GM06990 (cell line): ENCODE measurements around the gene WDR62.

Experiments
- DNase-seq: peaks from one replicate; pipeline ENCODE4 v3.0.0-alpha.2; 2011; ENCODE audit not compliant: insufficient read length; ENCODE audit errors: extremely low read depth
- H3K27me3 ChIP-seq: replicated peaks from 2 replicates; pipeline ENCODE4 v1.6.0; 2011; ENCODE audit warnings: low read length; ENCODE audit not compliant: control insufficient read depth, insufficient read depth
- H3K36me3 ChIP-seq: 2 replicates; pipeline ENCODE4 v1.5.1; 2011; ENCODE audit warnings: low read length; ENCODE audit not compliant: control insufficient read depth, insufficient read depth
- H3K4me3 ChIP-seq: replicated peaks from 2 replicates; pipeline ENCODE4 v1.5.1; 2011; ENCODE audit warnings: low read depth, mild to moderate bottlenecking, control low read depth, low read length
- TF ChIP-seq, protein P1 (sequence below): IDR thresholded peaks from 2 replicates; pipeline ENCODE4 v1.5.1; 2011; ENCODE audit warnings: low read length, control low read depth, mild to moderate bottlenecking, inconsistent platforms; ENCODE audit not compliant: insufficient read depth, poor library complexity, severe bottlenecking

Gene WDR62

GRCh38 chr19:36054119-36054732 lies 471 bp upstream of the WDR62 start, which contains the start of gene THAP8:
THAP8 (minus strand) TSS chr19:36054285; CDS start chr19:36054217, 68 bp downstream.
- TF ChIP-seq, protein P1, sequence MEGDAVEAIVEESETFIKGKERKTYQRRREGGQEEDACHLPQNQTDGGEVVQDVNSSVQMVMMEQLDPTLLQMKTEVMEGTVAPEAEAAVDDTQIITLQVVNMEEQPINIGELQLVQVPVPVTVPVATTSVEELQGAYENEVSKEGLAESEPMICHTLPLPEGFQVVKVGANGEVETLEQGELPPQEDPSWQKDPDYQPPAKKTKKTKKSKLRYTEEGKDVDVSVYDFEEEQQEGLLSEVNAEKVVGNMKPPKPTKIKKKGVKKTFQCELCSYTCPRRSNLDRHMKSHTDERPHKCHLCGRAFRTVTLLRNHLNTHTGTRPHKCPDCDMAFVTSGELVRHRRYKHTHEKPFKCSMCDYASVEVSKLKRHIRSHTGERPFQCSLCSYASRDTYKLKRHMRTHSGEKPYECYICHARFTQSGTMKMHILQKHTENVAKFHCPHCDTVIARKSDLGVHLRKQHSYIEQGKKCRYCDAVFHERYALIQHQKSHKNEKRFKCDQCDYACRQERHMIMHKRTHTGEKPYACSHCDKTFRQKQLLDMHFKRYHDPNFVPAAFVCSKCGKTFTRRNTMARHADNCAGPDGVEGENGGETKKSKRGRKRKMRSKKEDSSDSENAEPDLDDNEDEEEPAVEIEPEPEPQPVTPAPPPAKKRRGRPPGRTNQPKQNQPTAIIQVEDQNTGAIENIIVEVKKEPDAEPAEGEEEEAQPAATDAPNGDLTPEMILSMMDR, result peak; percentile 51
- DNase-seq, result peak; percentile 99
- no peaks in the 10 kb centered on the region for H3K27me3 ChIP-seq
- no peaks in the 10 kb centered on the region for H3K36me3 ChIP-seq
- peak within 1 kb of the TSS; percentile 88 for H3K4me3 ChIP-seq

DNA sequence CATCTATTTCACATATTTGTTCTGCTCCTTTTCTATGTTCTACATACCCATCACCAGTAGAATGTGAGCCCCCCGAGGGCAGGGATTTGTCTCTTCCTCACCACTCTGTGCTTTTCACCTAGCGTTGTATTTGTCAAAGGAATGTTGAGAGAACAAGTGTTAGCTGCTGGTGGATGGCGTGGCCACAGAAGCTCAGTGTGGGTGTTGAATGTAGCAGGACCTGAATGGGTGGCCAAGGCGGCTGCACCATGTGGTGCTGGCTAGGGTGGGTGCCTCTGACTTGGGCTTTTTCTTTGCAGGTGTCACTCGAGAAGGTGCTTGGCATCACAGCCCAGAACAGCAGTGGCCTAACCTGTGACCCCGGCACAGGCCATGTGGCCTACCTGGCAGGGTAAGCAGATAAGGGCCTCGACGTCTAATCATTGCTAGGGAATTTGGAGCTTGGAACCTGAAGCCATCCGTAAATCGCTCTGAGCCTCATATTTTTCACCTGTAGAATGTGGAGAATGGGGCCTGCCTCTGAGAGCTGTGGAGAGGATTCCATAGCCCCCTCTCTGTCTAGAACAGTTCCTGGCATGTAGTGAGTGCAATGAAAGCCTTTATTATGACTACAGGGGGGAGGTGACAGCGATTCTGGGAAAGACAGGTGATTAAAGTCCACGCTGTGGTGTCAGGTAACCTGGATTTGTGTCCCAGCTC lies 3.9 kb downstream of the WDR62 start:
- peaks cover 10% of the 10 kb centered on the region for H3K36me3 ChIP-seq
- no peak for DNase-seq
- H3K4me3 ChIP-seq, result no peak overlapping the region
- no peaks in the 10 kb centered on the region for H3K27me3 ChIP-seq
- TF ChIP-seq, protein P1, result no peak

- TF ChIP-seq, protein P1, result no peak
- no peak for DNase-seq
- H3K27me3 ChIP-seq, result no peaks in the 10 kb centered on the region
- H3K4me3 ChIP-seq, result no peak overlapping the region
- H3K36me3 ChIP-seq, result peaks cover 14% of the 10 kb centered on the region
Observed at GRCh38 chr19:36059180-36059910, 4.6 kb downstream of the WDR62 start.

GRCh38 chr19:36060430-36060829 lies 5.7 kb downstream of the WDR62 start:
- no peak for DNase-seq
- H3K36me3 ChIP-seq, result peaks cover 14% of the 10 kb centered on the region
- TF ChIP-seq, protein P1, result peak; percentile 62

GRCh38 chr19:36061367-36061766 lies 6.7 kb downstream of the WDR62 start:
- peaks cover 22% of the 10 kb centered on the region for H3K36me3 ChIP-seq
- no peak overlapping the region for H3K4me3 ChIP-seq
- TF ChIP-seq, protein P1, result no peak
- H3K27me3 ChIP-seq, result no peaks in the 10 kb centered on the region
- no peak for DNase-seq

More at GRCh38 chr19:36060430-36060829, 5.7 kb downstream of the WDR62 start:
- Histone ChIP-seq H3K4me3 (no peak overlapping the region), H3K27me3 (no peaks in the 10 kb centered on the region)
